Astrocyte of the hippocampus (primary cell): ENCODE measurements around the gene PRPF19.

ENCODE experiments used
- DNase-seq: peaks from one replicate; pipeline ENCODE4 v3.0.0; 2011; ENCODE audit warnings: low read depth, low spot score

The PRPF19 gene

GRCh38 chr11:60905551-60906113, 753 bp downstream of the PRPF19 start:
- DNase-seq = peak; percentile 54

GRCh38 chr11:60905047-60905446, 1.3 kb downstream of the PRPF19 start:
- DNase-seq = no peak

- no peak for DNase-seq
Measured at GRCh38 chr11:60902625-60903024, 3.8 kb downstream of the PRPF19 start.

- peak; percentile 83 for DNase-seq
Measured at GRCh38 chr11:60900673-60901404, 5.5 kb downstream of the PRPF19 start.

GRCh38 chr11:60899977-60900376, 6.4 kb downstream of the PRPF19 start:
- no peak for DNase-seq

GRCh38 chr11:60899046-60899936, 7.1 kb downstream of the PRPF19 start:
- peak; percentile 87 for DNase-seq

GRCh38 chr11:60897496-60897895, 8.9 kb downstream of the PRPF19 start:
- DNase-seq = no peak

- no peak for DNase-seq
Measured at GRCh38 chr11:60895687-60896086, 10.7 kb downstream of the PRPF19 start.

GRCh38 chr11:60891103-60891741, 15.2 kb downstream of the PRPF19 start:
- peak; percentile 62 for DNase-seq

GRCh38 chr11:60890696-60891095, 15.7 kb downstream of the PRPF19 start:
- no peak for DNase-seq

GRCh38 chr11:60889869-60890311, 16.5 kb downstream of the PRPF19 start:
- DNase-seq = no peak

- peak; percentile 66 for DNase-seq
Measured at GRCh38 chr11:60887556-60887955, 18.8 kb downstream of the PRPF19 start.

- no peak for DNase-seq
Measured at GRCh38 chr11:60880643-60881282, 25.6 kb downstream of the PRPF19 start.

GRCh38 chr11:60879971-60880588, 26.3 kb downstream of the PRPF19 start:
- DNase-seq = no peak

- no peak for DNase-seq
Measured at GRCh38 chr11:60879104-60879503, 27.3 kb downstream of the PRPF19 start.

- DNase-seq = no peak
Measured at GRCh38 chr11:60878245-60879101, 27.9 kb downstream of the PRPF19 start.

GRCh38 chr11:60876168-60876485, 30.3 kb downstream of the PRPF19 start:
- DNase-seq = no peak

- no peak for DNase-seq
Measured at GRCh38 chr11:60875366-60876167, 30.8 kb downstream of the PRPF19 start.
